Fibroblast of pulmonary artery (primary cell): ENCODE results near the gene GALNT7.

Experiments
- DNase-seq: peaks from one replicate; pipeline ENCODE4 v3.0.0-alpha.2; 2010; ENCODE audit warnings: low read depth
- H3K4me3 ChIP-seq: replicated peaks from 2 replicates; pipeline ENCODE4 v1.5.1; 2011; ENCODE audit warnings: low read depth, mild to moderate bottlenecking, control low read depth, low read length, moderate library complexity
- TF ChIP-seq, protein P1 (sequence below): IDR thresholded peaks from 2 replicates; pipeline ENCODE4 v1.5.1; 2011; ENCODE audit warnings: mild to moderate bottlenecking, control low read depth, low read length, inconsistent platforms; ENCODE audit errors: missing control alignments

GALNT7 gene

DNA sequence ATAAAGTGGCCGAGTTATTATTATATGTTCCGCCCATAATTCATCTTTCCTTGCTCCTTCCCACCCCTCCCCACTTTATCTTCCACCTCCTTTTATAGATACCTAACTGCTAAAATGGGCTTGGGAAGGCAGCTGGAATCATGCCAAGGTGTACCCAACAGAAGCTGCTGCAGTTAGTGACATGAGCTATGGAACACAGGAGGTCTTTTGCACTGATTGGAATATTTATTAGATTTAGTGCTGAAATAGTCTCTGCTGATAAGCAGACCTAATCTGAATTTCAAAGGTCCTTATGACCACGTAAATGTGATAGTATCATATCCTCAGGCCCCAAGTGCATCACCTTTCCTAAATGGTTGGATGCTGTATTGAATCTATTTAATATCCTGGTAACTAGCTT, 100.7 kb downstream of the GALNT7 start:
- DNase-seq = no peak
- H3K4me3 ChIP-seq = no peak overlapping the region
- TF ChIP-seq, protein P1, sequence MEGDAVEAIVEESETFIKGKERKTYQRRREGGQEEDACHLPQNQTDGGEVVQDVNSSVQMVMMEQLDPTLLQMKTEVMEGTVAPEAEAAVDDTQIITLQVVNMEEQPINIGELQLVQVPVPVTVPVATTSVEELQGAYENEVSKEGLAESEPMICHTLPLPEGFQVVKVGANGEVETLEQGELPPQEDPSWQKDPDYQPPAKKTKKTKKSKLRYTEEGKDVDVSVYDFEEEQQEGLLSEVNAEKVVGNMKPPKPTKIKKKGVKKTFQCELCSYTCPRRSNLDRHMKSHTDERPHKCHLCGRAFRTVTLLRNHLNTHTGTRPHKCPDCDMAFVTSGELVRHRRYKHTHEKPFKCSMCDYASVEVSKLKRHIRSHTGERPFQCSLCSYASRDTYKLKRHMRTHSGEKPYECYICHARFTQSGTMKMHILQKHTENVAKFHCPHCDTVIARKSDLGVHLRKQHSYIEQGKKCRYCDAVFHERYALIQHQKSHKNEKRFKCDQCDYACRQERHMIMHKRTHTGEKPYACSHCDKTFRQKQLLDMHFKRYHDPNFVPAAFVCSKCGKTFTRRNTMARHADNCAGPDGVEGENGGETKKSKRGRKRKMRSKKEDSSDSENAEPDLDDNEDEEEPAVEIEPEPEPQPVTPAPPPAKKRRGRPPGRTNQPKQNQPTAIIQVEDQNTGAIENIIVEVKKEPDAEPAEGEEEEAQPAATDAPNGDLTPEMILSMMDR = no peak

- DNase-seq = peak; percentile 53
- no peak overlapping the region for H3K4me3 ChIP-seq
- TF ChIP-seq, protein P1 = no peak
These were observed 101.9 kb downstream of the GALNT7 start for GRCh38 chr4:173270312-173271027.

DNA sequence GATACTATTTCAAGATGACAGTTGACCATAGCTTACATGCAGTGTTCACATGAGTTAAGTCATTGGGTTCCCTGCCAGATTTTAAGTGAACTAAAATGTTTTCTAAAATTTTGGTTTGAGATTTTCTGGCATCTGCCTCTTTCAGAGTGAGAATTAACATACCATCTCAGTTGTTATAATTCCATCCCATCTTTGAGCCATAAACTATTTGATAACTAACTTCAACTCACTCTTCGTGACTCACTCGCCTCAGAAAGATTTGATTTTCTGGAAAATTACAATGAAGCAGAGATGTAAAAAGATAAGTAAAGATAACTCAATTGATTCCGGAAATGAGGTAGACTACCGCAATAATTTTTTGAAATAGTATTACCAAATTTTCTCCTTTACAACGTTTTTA, 103.7 kb downstream of the GALNT7 start:
- TF ChIP-seq, protein P1 = no peak
- no peak overlapping the region for H3K4me3 ChIP-seq
- DNase-seq = no peak

- peak; percentile 72 for DNase-seq
- TF ChIP-seq, protein P1 = no peak
- H3K4me3 ChIP-seq = no peak overlapping the region
These were observed 104.4 kb downstream of the GALNT7 start for GRCh38 chr4:173272996-173273395.

DNA sequence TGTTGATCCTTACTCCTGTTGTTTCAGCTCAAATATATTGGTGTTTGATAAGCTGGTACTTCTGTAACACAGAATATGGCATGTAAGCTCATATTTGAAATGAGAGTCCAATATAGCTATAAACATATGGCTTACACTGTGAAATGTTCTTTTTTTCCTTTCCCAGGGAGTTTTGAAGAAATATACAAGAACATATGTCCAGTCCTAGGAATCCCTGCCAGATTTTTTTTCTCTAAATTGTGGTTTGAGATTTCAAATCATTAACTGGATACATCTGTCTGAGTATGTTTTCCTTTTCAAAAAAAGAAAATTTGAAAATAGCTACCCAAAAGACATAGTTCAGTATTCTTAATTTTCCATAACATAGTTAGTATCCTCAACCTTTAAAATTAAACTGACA, 105.3 kb downstream of the GALNT7 start:
- no peak for DNase-seq
- TF ChIP-seq, protein P1 = no peak
- no peak overlapping the region for H3K4me3 ChIP-seq

DNA sequence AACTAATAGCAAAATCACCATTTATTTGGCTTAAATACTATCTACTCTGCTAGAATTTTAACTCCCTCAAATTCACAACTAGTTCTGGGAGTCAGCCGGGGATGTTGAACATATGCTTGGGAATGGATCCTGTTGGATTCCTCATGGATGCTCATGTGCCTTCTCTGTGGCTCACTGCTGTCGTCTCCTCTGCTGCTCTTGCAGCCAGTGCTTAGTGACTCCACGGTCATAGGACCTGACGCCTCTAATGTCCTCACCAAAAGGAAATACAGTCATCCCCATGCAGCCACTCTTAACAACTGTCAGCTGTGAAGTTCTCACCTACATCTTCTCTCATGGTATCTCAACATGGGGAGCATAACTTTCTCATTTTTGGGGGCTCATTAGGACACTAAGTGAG, 106.1 kb downstream of the GALNT7 start:
- no peak overlapping the region for H3K4me3 ChIP-seq
- TF ChIP-seq, protein P1 = no peak
- no peak for DNase-seq

- TF ChIP-seq, protein P1 = no peak
- DNase-seq = no peak
These were observed 106.5 kb downstream of the GALNT7 start for GRCh38 chr4:173275150-173275549.

More at GRCh38 chr4:173275150-173275549, 106.5 kb downstream of the GALNT7 start:
- H3K4me3 ChIP-seq = no peak overlapping the region
